Muscle of back (tissue), 11 donors: ENCODE data around the gene FAM53A. TPM values are rescaled to one million over a fixed set of nuclear protein-coding genes. Genes with fewer than 3 reads are reported as not detected.

Experiments
- DNase-seq, 3 donors: peaks; one replicate each; pipeline versions ENCODE4 v3.0.0 to v3.0.0-alpha.2; 2013
- polyA plus RNA-seq, 10 donors: library from polyadenylated mRNA; unstranded; fragments of 120-200 nt; gene quantifications; one replicate each; pipeline ENCODE4 v1.2.1, GENCODE V29; 2013; ENCODE audit not compliant: insufficient read length in 10 of 10

FAM53A gene
- polyA plus RNA-seq, 10 donors: 0.92 to 1.6 (median 1.2) TPM

- no peak for DNase-seq
Observed at GRCh38 chr4:1593881-1594345, 90.2 kb downstream of the FAM53A start.

DNA sequence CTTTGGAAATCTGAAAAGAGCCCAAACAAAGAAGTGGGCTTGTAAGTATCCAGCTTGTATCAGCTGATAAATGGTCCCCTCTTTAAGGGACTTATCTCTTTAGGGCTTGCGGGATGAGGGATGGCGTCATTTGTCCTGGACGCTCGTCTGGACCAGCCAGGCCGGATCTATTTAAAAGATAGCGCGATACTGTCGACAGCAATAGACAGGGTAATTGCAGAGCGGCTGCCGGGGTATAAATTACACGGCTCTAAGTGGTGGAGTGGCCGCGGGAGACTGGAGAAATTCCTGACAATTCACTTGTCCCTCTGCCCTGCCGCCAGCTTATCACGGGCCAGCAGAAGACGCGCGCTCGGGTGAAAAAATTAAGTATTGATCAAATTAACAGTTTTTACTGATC is 90.7 kb downstream of the FAM53A start:
- no peak for DNase-seq

- DNase-seq: no peak
Observed at GRCh38 chr4:1592709-1593417, 91.2 kb downstream of the FAM53A start.

- DNase-seq: no peak
Observed at GRCh38 chr4:1592068-1592708, 91.9 kb downstream of the FAM53A start.

- no peak for DNase-seq
Observed at GRCh38 chr4:1591107-1591506, 93.0 kb downstream of the FAM53A start.

DNA sequence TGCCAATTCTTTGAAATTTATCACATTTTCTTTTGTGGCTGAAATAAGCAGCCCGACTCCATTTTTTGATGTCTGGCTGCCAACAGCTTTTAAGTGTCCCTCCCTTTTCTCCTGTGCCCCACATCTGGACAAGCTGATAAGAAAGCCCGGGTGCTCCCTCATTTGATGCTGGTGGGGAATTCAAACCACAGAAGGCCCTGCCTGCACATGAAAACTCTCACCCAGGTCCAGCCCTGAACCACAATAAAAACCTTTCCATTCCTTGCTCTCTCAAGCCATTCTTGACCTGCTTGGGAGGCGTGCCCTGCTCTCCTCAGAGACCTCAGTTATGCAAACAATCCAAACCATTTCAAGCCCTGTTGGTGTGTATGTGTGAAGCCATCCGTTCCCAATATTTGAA is 93.9 kb downstream of the FAM53A start:
- no peak for DNase-seq

Other genes with a start within 250 kb of the FAM53A start
- gene SLBP, start 28.0 kb upstream of the FAM53A start, polyA plus RNA-seq: 10 to 100 TPM; 34.8 to 57.7 (median 38.8) TPM
- 10 to 100 TPM; 14.6 to 27.8 (median 22.0) TPM for gene TMEM129, start 37.0 kb upstream of the FAM53A start, polyA plus RNA-seq
- 10 to 100 TPM; 17.2 to 39.8 (median 26.8) TPM for gene TACC3, start 37.2 kb upstream of the FAM53A start, polyA plus RNA-seq
- gene FGFR3, start 109.0 kb upstream of the FAM53A start, polyA plus RNA-seq: 10 to 100 TPM in 2 of 10 donors, 1 to 10 TPM in 4, under 1 TPM in 4; 0.56 to 15.4 (median 1.2) TPM
- 10 to 100 TPM; 12.1 to 16.3 (median 14.7) TPM for gene LETM1, start 171.8 kb upstream of the FAM53A start, polyA plus RNA-seq
- 10 to 100 TPM; 37.1 to 61.6 (median 49.4) TPM for gene NSD2, start 187.1 kb upstream of the FAM53A start, polyA plus RNA-seq